ENCODE results near the gene BAMBI.

Gene BAMBI, protein sequence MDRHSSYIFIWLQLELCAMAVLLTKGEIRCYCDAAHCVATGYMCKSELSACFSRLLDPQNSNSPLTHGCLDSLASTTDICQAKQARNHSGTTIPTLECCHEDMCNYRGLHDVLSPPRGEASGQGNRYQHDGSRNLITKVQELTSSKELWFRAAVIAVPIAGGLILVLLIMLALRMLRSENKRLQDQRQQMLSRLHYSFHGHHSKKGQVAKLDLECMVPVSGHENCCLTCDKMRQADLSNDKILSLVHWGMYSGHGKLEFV

DNA sequence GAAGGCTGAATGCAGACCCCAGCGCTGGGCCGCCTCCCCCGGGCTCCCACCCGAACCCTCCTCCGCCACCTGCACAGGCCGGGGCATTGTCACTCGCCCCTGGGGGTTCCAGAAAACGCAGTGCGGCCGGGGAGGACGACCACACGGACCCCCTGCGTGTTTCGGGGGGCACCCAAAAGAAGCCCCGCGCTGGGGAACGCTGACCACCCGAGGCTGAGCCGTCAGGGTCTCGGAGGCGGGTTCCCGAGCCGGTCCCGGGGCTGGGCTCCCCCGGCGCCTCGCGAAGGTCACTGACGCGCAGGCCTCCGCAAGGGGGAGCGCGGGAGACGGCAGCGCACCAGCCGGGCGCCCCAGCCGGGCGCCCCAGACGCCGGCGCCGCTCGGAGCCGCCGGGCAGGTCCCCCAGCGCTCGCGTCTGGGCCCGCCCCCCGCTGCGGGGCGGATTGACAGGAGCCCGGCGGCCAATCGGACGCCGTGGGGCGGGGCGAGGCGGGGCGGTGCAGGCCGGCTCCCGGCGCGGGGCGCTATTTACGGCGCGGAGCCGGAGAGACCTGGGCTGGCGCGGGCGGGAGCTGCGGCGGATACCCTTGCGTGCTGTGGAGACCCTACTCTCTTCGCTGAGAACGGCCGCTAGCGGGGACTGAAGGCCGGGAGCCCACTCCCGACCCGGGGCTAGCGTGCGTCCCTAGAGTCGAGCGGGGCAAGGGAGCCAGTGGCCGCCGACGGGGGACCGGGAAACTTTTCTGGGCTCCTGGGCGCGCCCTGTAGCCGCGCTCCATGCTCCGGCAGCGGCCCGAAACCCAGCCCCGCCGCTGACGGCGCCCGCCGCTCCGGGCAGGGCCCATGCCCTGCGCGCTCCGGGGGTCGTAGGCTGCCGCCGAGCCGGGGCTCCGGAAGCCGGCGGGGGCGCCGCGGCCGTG is at the start of gene BAMBI:
BAMBI (plus strand) TSS at position 554 of the 920 bp plus-strand sequence. CDS start 377 bp downstream, outside the sequence.
- H3K27ac ChIP-seq, result peak within 1 kb of the TSS; percentile 63 to 80

DNA sequence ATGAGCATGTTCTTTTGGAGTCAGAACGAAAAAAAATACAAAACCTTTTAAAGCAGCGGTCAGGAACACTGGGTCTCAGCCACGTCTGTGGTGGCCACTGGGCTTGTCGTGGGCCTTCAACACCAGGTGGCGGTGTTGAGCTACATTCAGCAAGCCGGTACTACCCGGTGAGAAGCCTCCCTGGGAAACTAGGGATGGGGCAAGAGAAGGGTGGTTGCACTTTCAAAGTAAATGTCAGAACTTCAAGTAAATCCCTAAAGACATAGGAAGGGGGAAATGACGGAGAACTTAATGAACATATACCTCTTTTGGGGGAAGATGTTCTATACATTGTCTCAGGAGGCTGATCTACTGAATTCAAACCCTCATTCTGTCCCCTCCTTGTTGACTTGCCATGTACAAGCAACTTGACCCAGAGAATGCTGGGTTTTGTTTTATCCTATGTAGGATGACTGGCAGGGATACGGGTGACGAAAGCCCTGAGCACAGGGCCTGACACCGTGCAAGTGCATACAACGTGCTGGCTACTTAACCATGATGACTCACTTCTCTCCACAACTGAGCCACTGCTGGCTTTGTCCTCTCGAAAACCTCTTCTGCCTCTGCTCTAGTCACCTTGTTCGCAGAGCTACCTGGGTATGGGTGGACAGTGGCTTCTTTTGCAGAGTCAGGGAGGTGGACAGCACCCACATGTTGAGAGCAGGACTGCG is 49.0 kb upstream of the BAMBI start:
- Histone ChIP-seq H3K4me3 (no peak overlapping the region), H3K27ac (no peak overlapping the region)
- no peak for DNase-seq (ENCODE audit: low spot score)
- TF ChIP-seq, protein P1, sequence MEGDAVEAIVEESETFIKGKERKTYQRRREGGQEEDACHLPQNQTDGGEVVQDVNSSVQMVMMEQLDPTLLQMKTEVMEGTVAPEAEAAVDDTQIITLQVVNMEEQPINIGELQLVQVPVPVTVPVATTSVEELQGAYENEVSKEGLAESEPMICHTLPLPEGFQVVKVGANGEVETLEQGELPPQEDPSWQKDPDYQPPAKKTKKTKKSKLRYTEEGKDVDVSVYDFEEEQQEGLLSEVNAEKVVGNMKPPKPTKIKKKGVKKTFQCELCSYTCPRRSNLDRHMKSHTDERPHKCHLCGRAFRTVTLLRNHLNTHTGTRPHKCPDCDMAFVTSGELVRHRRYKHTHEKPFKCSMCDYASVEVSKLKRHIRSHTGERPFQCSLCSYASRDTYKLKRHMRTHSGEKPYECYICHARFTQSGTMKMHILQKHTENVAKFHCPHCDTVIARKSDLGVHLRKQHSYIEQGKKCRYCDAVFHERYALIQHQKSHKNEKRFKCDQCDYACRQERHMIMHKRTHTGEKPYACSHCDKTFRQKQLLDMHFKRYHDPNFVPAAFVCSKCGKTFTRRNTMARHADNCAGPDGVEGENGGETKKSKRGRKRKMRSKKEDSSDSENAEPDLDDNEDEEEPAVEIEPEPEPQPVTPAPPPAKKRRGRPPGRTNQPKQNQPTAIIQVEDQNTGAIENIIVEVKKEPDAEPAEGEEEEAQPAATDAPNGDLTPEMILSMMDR (IDR thresholded peaks at IDR 0.05), result peak; percentile 83

More for the DNA sequence above, at the start of gene BAMBI:
- DNase-seq (ENCODE audit: low spot score), result peak; percentile 92
- peak within 1 kb of the TSS; percentile 89 for H3K4me3 ChIP-seq
- TF ChIP-seq, protein P1 (IDR thresholded peaks at IDR 0.05), result peak; percentile 53

DNA sequence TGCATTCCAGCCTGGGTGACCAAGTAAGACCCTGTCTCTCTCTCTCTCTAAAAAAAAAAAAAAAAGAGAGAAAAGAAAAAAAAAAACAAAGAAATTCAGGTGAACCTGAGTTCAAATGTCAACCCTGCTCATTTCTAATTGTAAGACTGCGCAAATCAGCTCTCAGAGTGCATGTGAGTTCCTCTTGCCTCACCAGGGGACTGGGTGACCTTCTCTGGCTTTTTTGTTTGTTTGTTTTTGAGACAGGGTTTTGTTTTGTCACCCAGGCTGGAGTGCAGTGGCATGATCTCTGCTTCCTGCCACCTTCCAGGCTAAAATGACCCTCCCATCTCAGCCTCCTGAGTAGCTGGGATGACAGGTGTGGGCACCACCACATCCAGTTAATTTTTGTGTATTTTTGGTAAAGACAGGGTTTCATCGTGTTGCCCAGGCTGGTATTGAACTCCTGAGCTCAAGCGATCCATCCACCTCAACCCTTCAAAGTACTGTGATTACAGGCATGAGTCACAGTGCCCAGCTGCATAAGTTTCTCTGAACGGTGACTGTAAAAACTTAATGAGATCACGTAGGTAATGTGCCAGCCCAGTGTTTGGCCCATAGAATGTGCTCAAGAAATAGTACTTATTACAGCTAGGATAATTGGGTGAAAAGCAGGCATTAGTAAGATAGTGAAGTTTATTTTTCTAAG is 45.3 kb upstream of the BAMBI start:
- DNase-seq (ENCODE audit: low spot score), result no peak
- H3K27ac ChIP-seq, result no peak overlapping the region
- no peak overlapping the region for H3K4me3 ChIP-seq
- TF ChIP-seq, protein P1 (IDR thresholded peaks at IDR 0.05), result no peak

DNA sequence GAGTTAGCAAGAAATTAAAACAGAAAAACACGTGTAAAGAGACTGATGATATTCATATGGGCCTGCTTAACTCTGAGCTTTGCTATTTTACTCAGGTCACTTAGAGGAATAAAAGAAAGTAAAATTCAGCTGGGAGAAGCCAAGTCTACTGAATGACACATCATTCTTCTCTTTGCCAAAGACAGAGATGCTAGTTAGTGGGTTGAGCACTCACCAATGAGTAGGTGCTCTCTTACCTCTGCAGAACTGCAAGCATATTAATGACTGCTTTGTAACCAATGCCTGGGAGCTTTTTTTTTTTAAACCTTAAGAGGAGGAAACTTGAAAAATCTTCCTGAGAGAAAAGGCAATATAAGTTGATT is 44.8 kb upstream of the BAMBI start:
- Histone ChIP-seq H3K4me3 (no peak overlapping the region), H3K27ac (no peak overlapping the region)
- TF ChIP-seq, protein P1 (IDR thresholded peaks at IDR 0.05), result no peak
- no peak for DNase-seq (ENCODE audit: low spot score)

DNA sequence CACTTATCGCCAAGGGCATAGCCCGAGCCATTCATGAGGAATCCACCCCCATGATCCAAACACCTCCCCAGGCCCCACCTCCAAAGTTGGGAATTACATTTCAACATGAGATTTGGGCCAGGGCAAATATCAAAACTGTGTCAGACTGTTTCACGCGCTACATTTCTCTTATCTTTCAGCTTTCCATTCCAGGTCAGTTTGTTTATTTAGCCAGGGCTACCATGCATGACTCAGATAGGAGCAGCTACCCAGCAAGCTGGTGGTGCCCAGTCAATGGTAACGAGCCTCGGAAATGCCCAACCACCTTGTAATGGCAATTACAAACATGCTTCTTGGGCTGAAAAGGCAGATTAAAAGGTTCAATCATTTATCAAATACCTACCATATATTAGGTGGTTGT is 43.6 kb upstream of the BAMBI start:
- TF ChIP-seq, protein P1 (IDR thresholded peaks at IDR 0.05), result no peak
- Histone ChIP-seq H3K27ac (no peak overlapping the region), H3K4me3 (no peak overlapping the region)
- no peak for DNase-seq (ENCODE audit: low spot score)

DNA sequence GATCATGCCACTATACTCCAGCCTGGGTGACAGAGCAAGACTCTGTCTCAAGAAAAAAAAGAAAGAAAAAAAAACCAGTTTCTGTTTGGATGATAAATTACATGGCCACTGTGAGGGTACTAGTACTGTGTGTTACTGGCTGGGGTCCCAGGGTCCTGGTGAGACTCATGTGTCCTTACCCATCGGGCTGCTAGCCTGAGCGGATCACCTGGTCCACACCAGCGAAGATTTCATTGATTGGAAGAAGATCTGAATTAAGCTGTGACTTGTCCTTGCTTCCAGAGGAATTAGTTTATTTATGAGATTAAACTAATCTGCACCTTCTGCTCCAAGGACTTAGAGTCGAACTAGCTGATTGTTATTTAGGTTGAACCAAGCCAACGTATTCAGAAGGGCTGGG is 40.0 kb upstream of the BAMBI start:
- DNase-seq (ENCODE audit: low spot score), result no peak
- Histone ChIP-seq H3K4me3 (no peak overlapping the region), H3K27ac (no peak overlapping the region)
- TF ChIP-seq, protein P1 (IDR thresholded peaks at IDR 0.05), result no peak

Measured in coronary artery (tissue), 2 donors.